AG10803 (cell line): ENCODE results near the gene CEBPE.

Experiments
- DNase-seq: peaks from one replicate; pipeline ENCODE4 v3.0.0; 2010; ENCODE audit warnings: low read depth
- H3K4me3 ChIP-seq: 2 replicates; pipeline ENCODE4 v1.5.1; 2011; ENCODE audit warnings: mild to moderate bottlenecking, low read length, control low read depth
- TF ChIP-seq, protein P1 (sequence below): conservative IDR thresholded peaks from 2 replicates; pipeline ENCODE4 v1.5.1; 2011; ENCODE audit warnings: mild to moderate bottlenecking, low read length, control low read depth, inconsistent platforms

CEBPE gene

GRCh38 chr14:23099212-23099861, 19.7 kb downstream of the CEBPE start:
- no peak for DNase-seq
- TF ChIP-seq, protein P1, sequence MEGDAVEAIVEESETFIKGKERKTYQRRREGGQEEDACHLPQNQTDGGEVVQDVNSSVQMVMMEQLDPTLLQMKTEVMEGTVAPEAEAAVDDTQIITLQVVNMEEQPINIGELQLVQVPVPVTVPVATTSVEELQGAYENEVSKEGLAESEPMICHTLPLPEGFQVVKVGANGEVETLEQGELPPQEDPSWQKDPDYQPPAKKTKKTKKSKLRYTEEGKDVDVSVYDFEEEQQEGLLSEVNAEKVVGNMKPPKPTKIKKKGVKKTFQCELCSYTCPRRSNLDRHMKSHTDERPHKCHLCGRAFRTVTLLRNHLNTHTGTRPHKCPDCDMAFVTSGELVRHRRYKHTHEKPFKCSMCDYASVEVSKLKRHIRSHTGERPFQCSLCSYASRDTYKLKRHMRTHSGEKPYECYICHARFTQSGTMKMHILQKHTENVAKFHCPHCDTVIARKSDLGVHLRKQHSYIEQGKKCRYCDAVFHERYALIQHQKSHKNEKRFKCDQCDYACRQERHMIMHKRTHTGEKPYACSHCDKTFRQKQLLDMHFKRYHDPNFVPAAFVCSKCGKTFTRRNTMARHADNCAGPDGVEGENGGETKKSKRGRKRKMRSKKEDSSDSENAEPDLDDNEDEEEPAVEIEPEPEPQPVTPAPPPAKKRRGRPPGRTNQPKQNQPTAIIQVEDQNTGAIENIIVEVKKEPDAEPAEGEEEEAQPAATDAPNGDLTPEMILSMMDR, result no peak
- H3K4me3 ChIP-seq, result no peak overlapping the region

DNA sequence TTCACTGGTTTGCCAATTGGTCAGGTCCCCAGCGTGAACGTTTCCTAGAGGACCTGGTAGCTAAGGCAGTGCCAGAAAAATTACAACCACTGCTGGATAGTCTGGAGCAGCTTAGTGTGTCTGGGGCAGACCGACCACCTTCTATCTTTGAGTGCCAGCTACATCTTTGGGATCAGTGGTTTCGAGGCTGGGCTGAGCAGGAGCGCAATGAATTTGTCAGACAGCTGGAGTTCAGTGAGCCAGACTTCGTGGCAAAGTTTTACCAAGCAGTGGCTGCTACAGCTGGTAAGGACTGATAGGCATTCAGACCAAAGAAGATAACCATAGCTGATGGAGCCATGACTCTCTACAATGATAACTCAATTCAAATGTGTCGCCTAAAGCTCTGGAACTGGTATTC, 21.3 kb downstream of the CEBPE start:
- DNase-seq, result no peak
- TF ChIP-seq, protein P1, result no peak
- no peak overlapping the region for H3K4me3 ChIP-seq

DNA sequence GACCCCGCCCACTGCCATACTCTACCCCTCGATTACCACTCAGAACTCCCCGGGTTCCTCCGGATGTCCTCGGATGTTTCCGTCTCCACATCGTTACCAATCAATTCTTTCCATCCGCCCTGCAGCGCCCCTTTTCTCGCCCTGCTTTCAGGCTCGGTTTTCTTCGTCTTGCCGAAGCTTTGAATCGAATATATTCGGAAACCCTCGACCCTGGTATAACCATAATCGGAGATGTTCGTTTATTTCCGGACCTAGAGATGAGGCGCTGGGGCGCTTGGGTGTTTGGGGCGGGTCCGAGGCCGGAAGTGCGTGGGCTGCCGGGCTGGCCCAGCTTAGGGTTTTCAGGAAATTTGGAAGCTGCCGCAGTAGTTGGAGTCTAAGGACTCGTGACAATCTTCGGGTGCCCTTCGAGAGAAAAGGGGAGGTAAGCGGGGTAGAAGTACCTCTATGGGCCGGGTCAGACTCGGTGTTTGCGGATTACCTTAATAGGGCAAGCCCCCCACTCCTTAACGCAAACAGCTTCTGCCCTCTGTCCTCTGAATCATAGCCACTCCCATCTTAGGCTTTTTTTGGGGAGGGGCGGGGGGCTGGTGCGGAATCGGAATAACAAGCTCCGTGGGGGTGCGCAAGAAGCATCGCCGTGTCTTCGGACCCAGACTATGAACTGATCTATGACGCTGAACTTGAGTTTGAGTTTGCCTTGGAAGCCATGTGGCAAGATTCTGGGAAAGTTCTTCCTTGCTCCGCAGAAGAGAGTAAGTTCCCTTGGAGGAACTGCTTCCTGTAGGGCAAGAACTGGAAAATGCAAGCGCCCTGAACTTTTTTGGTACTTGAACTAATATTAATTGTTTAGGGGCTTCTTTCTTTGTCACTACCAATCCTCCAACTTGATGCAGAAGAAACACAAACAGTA, 23.6 kb downstream of the CEBPE start, which contains the start of gene C14orf119:
Gene C14orf119 (plus strand): TSS at position 310 of the 913 bp plus-strand sequence. CDS start 2,154 bp downstream, outside the sequence.
- peak; percentile 99 for DNase-seq
- peak within 1 kb of the TSS; percentile 97 for H3K4me3 ChIP-seq
- TF ChIP-seq, protein P1, result no peak

DNA sequence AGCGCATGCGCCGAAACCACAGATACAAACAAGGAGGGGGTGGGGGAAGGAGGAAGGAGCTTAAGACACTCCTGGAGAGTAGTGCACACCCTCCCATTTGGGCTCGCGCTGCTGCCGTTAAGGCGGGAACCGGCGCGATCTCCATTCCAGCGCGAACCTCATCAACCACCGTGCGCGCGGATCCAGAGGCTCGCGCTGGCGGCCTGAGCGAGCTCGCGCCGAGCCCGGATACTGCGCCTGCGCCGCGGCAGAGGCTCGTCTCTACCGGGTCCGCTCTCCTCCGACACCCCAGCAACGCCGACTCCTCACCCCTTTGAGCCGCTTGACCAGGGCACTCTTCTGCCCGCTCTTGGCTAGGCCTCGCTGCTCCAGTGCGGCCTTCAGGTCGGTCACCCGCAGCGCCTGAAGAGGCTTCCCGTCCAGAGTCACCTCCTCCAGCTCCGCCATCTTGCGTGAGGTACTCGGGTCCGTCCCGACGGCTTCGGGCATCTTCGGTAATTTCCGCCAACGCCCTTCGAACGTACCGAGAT, 24.3 kb downstream of the CEBPE start, which contains the start of gene ACIN1:
Gene ACIN1 (minus strand): TSS at position 471 of the 530 bp plus-strand sequence. CDS start 24 bp downstream, at position 447.
- peak; percentile 86 for DNase-seq
- TF ChIP-seq, protein P1, result no peak
- H3K4me3 ChIP-seq, result peak within 1 kb of the TSS; percentile 97

GRCh38 chr14:23093991-23094665, 24.9 kb downstream of the CEBPE start:
- peak overlapping the region; percentile 97 for H3K4me3 ChIP-seq
- DNase-seq, result no peak
- TF ChIP-seq, protein P1, result peak; percentile 34

DNA sequence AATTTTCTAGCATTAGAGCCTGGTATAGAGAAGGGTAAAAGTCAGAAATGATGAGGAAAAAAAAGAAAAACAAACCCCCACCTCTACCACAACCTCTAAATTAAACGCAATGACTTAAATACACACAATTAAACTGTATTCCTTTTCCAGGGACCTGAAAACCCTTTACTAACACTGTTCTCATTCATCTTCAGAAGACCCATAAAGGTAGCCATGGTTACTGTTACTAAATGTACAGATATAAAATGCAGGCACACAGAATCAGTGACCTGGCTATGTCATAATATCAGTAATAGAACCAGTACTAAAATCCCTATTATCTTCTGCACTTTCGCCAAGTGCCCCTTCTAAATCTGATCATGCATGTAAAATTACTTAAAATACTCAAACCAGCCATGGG, 25.5 kb downstream of the CEBPE start:
- TF ChIP-seq, protein P1, result no peak
- peak overlapping the region; percentile 97 for H3K4me3 ChIP-seq
- DNase-seq, result no peak
